GM12878 (cell line): ENCODE data around the gene FAM163B. TPM values are rescaled to one million over a fixed set of nuclear protein-coding genes. Genes with fewer than 3 reads are reported as not detected.

Experiments used
- ATAC-seq: fragments of 200-7000 bp; cut with Tn5 transposase; 3 replicates; pipeline ENCODE4 v1.9.1; 2020; ENCODE audit warnings: mild to moderate bottlenecking, moderate library complexity
- BruUV-seq: library from RNA; stranded (reverse); fragments of 400-500 nt; replicated peaks from 2 replicates; lab custom pipeline; 2021; lab: Mats Ljungman, UMichigan
- CTCF ChIA-PET: fragments of 300-600 bp; sonication (Branson Sonifier 250); formaldehyde crosslinking; extraction: SDS; loops from one replicate; lab custom pipeline; 2021; ENCODE audit warnings: inconsistent platforms; lab: Yijun Ruan, JAX
- POLR2A ChIA-PET: fragments of 350-600 bp; formaldehyde crosslinking; extraction: SDS; loops from one replicate; lab custom pipeline; 2021; ENCODE audit warnings: inconsistent platforms; lab: Charles Lee
- RAD21 ChIA-PET: fragments of 300-600 bp; sonication (Branson Sonifier 250); formaldehyde crosslinking; loops from one replicate; lab custom pipeline; 2023; ENCODE audit warnings: antibody characterized with exemption; ENCODE audit not compliant: unreplicated experiment; lab: Charles Lee
- SMC1A ChIA-PET: fragments of 300-600 bp; sonication (Branson Sonifier 250); formaldehyde crosslinking; loops from one replicate; lab custom pipeline; 2023; ENCODE audit not compliant: unreplicated experiment, uncharacterized antibody; lab: Charles Lee
- DNase-seq: peaks from one replicate; pipeline ENCODE4 v3.0.0-alpha.2; 2011; ENCODE audit warnings: low read depth, low spot score
- FAIRE-seq: peaks from 3 replicates; lab custom pipeline; 2011; peaks lifted over from hg19 to GRCh38; lab: Jason Lieb, UNC
- H2AFZ ChIP-seq: 2 replicates; pipeline ENCODE4 v1.6.0; 2011; ENCODE audit warnings: low read depth, low read length, control low read depth; ENCODE audit not compliant: control insufficient read depth
- H3K27ac ChIP-seq: 2 replicates; pipeline ENCODE4 v1.5.1; 2011; ENCODE audit warnings: control low read depth; ENCODE audit not compliant: control insufficient read depth, insufficient read depth
- H3K27me3 ChIP-seq, 2 experiments: replicated peaks in 1 of 2; 2 replicates each; pipeline versions ENCODE4 v1.6.0 to v1.6.1; 2011; ENCODE audit warnings: low read length in 1 of 2; ENCODE audit not compliant: control insufficient read depth in 2 of 2, insufficient read depth in 2 of 2
- H3K36me3 ChIP-seq, 2 experiments: 2 replicates each; pipeline ENCODE4 v1.5.1; 2011; ENCODE audit warnings: low read length in 1 of 2; ENCODE audit not compliant: control insufficient read depth in 2 of 2, insufficient read depth in 2 of 2
- H3K4me1 ChIP-seq: 2 replicates; pipeline ENCODE4 v1.6.1; 2011; ENCODE audit warnings: mild to moderate bottlenecking, low read length, moderate library complexity, mixed read lengths; ENCODE audit not compliant: control insufficient read depth, insufficient read depth
- H3K4me2 ChIP-seq: 2 replicates; pipeline ENCODE4 v1.6.0; 2011; ENCODE audit warnings: control low read depth; ENCODE audit not compliant: control insufficient read depth, insufficient read depth
- H3K4me3 ChIP-seq: fragments of 200-600 bp; sonication (generic); 2 replicates; pipeline ENCODE4 v1.5.1; 2016
- H3K79me2 ChIP-seq: 2 replicates; pipeline ENCODE4 v1.6.0; 2011; ENCODE audit warnings: low read length; ENCODE audit not compliant: control insufficient read depth, insufficient read depth
- H3K9ac ChIP-seq: 2 replicates; pipeline ENCODE4 v1.8.0; 2011; ENCODE audit warnings: low read length, control low read depth, mixed read lengths; ENCODE audit not compliant: control insufficient read depth, insufficient read depth
- H3K9me3 ChIP-seq: replicated peaks from 3 replicates; pipeline ENCODE4 v1.5.1; 2011; ENCODE audit warnings: mild to moderate bottlenecking, low read length; ENCODE audit not compliant: control insufficient read depth, insufficient read depth
- H4K20me1 ChIP-seq: 2 replicates; pipeline ENCODE4 v1.6.0; 2011; ENCODE audit not compliant: control insufficient read depth, insufficient read depth
- CBFB ChIP-seq: IDR thresholded peaks from 2 replicates; pipeline ENCODE4 v1.6.1; 2016; ENCODE audit warnings: antibody characterized with exemption, low read depth
- NFYA ChIP-seq: IDR thresholded peaks from 2 replicates; pipeline ENCODE4 v1.6.1; 2011; ENCODE audit warnings: low read depth, mild to moderate bottlenecking, low read length, improper control_type of control experiment, borderline replicate concordance
- PAX8 ChIP-seq: fragments of 450-650 bp; IDR thresholded peaks from 2 replicates; pipeline ENCODE4 v1.6.1; 2017; ENCODE audit warnings: mild to moderate bottlenecking, moderate library complexity
- PBX3 ChIP-seq: IDR thresholded peaks from 2 replicates; pipeline ENCODE4 v1.6.1; 2011; ENCODE audit warnings: mild to moderate bottlenecking, low read depth, low read length, moderate library complexity; ENCODE audit not compliant: insufficient replicate concordance
- PML ChIP-seq: IDR thresholded peaks from 2 replicates; pipeline ENCODE4 v1.6.1; 2012; ENCODE audit warnings: low read length, inconsistent platforms
- POLR2AphosphoS2 ChIP-seq: IDR thresholded peaks from 2 replicates; pipeline ENCODE4 v1.6.1; 2011; ENCODE audit warnings: low read depth, mild to moderate bottlenecking, low read length, improper control_type of control experiment, moderate library complexity
- STAT1 ChIP-seq: fragments of 450-650 bp; conservative IDR thresholded peaks from 2 replicates; pipeline ENCODE4 v1.6.1; 2014; ENCODE audit warnings: antibody characterized with exemption, mild to moderate bottlenecking
- WGBS: methylation state at CpG from one replicate; pipeline ENCODE4 v1.1.6; 2016; ENCODE audit warnings: low lambda C conversion rate; ENCODE audit not compliant: insufficient replicate concordance, insufficient coverage; ENCODE audit errors: missing lambda C conversion rate; 5-methylcytosine and 5-hydroxymethylcytosine counted together
- in situ Hi-C: fragments of 300-500 bp; cut with MboI; formaldehyde crosslinking; loops from 9 replicates; pipeline ENCODE4 v1.14.3; 2018; ENCODE audit warnings: mixed read lengths
- intact Hi-C: fragments of 100-400 bp; cut with micrococcal nuclease; formaldehyde crosslinking; loops from one replicate; pipeline ENCODE4 v1.14.2; 2022; ENCODE audit not compliant: unreplicated experiment
- polyA plus RNA-seq, 11 experiments: library from polyadenylated mRNA; depleted of rRNA in 4 of 11; unstranded in 6 of 11; stranded (reverse) in 5 of 11; fragments of >200 nt; fragmentation: Nextera tagmentation in 4 of 11; fragmentation: Illumina TruSeq in 1 of 11; extraction: Ambion mirVana in 4 of 11; extraction: Trizol in 1 of 11; gene quantifications; 1 replicate in 1 of 11; 2 replicates in 10 of 11; pipeline versions ENCODE4 v1.2.1 to v1.2.3, GENCODE V29; 2011 to 2016; ENCODE audit warnings: inconsistent platforms in 2 of 11, missing spikeins in 2 of 11, low read depth in 1 of 11
- total RNA-seq, 4 experiments: library from RNA; depleted of rRNA in 3 of 4; stranded (reverse); fragments of >200 nt in 3 of 4; fragmentation: Illumina TruSeq in 1 of 4; extraction: Trizol in 1 of 4; gene quantifications; 2 replicates each; pipeline versions ENCODE4 v1.2.1 to v1.2.3, GENCODE V29; 2013 to 2021
- TF ChIP-seq, protein P1 (sequence below): fragments of 450-650 bp; formaldehyde crosslinking; IDR thresholded peaks from 2 replicates; pipeline ENCODE4 v1.5.0; 2022; ENCODE audit warnings: mild to moderate bottlenecking, missing genetic modification characterization

FAM163B gene
- total and polyA plus RNA-seq, 10 of the 15 experiments (the other 5 are each of a cell fraction or from before 2014, with no cell fraction given): not detected

- TF ChIP-seq CBFB: no peak
These were observed 6.0 kb upstream of the FAM163B start (continued) for GRCh38 chr9:133615186-133615585.

DNA sequence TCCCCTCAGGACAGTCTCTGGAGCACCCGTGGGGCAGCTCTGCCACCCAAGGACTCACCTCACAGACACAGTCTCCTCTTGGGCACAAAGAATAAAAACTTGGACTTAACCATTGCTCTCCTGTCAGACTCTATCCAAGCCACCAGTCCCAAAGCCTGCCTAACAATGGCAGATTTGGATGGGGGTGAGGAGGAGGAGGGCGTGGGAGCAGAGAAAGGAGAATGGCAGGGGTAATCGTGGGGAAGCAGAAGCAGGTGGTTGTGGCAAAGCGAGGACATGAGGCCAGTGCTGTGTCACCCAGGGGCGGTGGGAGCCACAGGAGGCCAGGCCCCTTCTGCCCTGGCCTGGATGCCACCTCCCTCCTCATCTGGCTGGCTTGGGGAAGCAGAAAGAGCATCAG is 5.5 kb upstream of the FAM163B start:
- no peak overlapping the region for H2AFZ ChIP-seq
- H3K27me3 ChIP-seq: peaks cover 0 to 3% of the 10 kb centered on the region in 2 experiments; a peak in 2 of 4 replicates
- no peak for FAIRE-seq
- DNase-seq: no peak
- H3K27ac ChIP-seq: no peak overlapping the region
- no peaks in the 10 kb centered on the region for H3K79me2 ChIP-seq
- WGBS: 30% methylated on average over 4 of the region's 5 CpGs
- SMC1A ChIA-PET: no interaction called here
- no peak overlapping the region for H3K4me2 ChIP-seq
- BruUV-seq: no TSS peak
- intact Hi-C loops: no loop called here
- POLR2A ChIA-PET: no interaction called here
- in situ Hi-C loops: no loop called here
- ATAC-seq: no peak
- no peaks in the 10 kb centered on the region for H4K20me1 ChIP-seq
- H3K4me3 ChIP-seq: no peak overlapping the region
- no peaks in the 10 kb centered on the region for H3K9me3 ChIP-seq
- no peak for TF ChIP-seq PBX3
- TF ChIP-seq PAX8: no peak
- no peak for TF ChIP-seq NFYA
- TF ChIP-seq, protein P1, sequence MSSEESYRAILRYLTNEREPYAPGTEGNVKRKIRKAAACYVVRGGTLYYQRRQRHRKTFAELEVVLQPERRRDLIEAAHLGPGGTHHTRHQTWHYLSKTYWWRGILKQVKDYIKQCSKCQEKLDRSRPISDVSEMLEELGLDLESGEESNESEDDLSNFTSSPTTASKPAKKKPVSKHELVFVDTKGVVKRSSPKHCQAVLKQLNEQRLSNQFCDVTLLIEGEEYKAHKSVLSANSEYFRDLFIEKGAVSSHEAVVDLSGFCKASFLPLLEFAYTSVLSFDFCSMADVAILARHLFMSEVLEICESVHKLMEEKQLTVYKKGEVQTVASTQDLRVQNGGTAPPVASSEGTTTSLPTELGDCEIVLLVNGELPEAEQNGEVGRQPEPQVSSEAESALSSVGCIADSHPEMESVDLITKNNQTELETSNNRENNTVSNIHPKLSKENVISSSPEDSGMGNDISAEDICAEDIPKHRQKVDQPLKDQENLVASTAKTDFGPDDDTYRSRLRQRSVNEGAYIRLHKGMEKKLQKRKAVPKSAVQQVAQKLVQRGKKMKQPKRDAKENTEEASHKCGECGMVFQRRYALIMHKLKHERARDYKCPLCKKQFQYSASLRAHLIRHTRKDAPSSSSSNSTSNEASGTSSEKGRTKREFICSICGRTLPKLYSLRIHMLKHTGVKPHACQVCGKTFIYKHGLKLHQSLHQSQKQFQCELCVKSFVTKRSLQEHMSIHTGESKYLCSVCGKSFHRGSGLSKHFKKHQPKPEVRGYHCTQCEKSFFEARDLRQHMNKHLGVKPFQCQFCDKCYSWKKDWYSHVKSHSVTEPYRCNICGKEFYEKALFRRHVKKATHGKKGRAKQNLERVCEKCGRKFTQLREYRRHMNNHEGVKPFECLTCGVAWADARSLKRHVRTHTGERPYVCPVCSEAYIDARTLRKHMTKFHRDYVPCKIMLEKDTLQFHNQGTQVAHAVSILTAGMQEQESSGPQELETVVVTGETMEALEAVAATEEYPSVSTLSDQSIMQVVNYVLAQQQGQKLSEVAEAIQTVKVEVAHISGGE (CRISPR knock-in tag): no peak
- no peak for TF ChIP-seq PML
- no peak for TF ChIP-seq STAT1
- no peak for TF ChIP-seq POLR2AphosphoS2
- H3K9ac ChIP-seq: no peak overlapping the region
- RAD21 ChIA-PET: interaction anchor here (0.5 kb wide), 1 partner anchor 680 kb away, joined by 3 read pairs; no protein-coding TSS in a partner anchor
- CTCF ChIA-PET: no interaction called here
- peaks cover 1% of the 10 kb centered on the region; the same call in 1 of the 2 replicates for H3K4me1 ChIP-seq
- no peaks in the 10 kb centered on the region for H3K36me3 ChIP-seq
